HepG2 (cell line): ENCODE results near the gene CIAO2B.

Experiments
- SIN3A ChIP-seq: IDR thresholded peaks from 2 replicates; pipeline ENCODE4 v1.6.1; 2011; ENCODE audit warnings: low read depth, mild to moderate bottlenecking, control low read depth, low read length, borderline replicate concordance
- ZNF282 ChIP-seq: fragments of 450-650 bp; IDR thresholded peaks from 2 replicates; pipeline ENCODE4 v1.6.1; 2018; ENCODE audit not compliant: partially characterized antibody
- ZNF605 ChIP-seq: sonication (generic); formaldehyde crosslinking; IDR thresholded peaks from 2 replicates; pipeline ENCODE4 v1.8.0; 2022; ENCODE audit warnings: mild to moderate bottlenecking, missing genetic modification reagents
- TF ChIP-seq, protein P1 (sequence below): sonication (generic); formaldehyde crosslinking; IDR thresholded peaks from 2 replicates; pipeline ENCODE4 v1.8.1; 2023; ENCODE audit warnings: mild to moderate bottlenecking, missing genetic modification reagents

DNA sequence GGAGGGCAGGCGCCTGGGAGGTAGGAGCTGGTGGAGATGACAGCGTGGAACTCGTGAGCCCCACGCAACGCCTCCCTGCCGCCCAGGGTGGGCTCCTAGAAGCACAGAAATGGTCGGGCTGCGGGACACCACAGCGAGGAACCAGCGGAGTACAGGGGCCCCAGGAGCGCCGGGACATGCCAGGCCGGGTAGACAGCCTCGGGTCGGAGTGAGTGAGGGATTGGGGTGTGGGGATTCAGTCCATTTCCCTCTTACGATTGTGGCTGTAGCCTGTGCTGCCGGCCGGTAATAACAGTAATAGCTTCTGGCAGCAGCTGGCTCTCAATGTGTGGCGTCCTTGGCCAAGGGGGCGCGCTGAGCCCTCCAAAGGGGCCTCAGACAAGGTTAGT lies 14.6 kb upstream of the CIAO2B start:
- no peak for TF ChIP-seq ZNF605 (CRISPR knock-in tag)
- TF ChIP-seq ZNF282, result no peak
- TF ChIP-seq SIN3A, result no peak
- TF ChIP-seq, protein P1, sequence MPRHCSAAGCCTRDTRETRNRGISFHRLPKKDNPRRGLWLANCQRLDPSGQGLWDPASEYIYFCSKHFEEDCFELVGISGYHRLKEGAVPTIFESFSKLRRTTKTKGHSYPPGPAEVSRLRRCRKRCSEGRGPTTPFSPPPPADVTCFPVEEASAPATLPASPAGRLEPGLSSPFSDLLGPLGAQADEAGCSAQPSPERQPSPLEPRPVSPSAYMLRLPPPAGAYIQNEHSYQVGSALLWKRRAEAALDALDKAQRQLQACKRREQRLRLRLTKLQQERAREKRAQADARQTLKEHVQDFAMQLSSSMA (CRISPR knock-in tag), result no peak
